NCI-H2196 treated with DMSO at 0.1 percent for 48 hours (cell line): ENCODE measurements around the gene DUS1L.

ENCODE experiments used
- DNase-seq: peaks from one replicate; lab custom pipeline; 2025; ENCODE audit not compliant: unreplicated experiment; lab: John Stamatoyannopoulos, UW

The DUS1L gene

GRCh38 chr17:82056729-82057621 lies 8.6 kb downstream of the DUS1L start:
- no peak for DNase-seq

GRCh38 chr17:82055965-82056728 lies 9.5 kb downstream of the DUS1L start:
- no peak for DNase-seq

- no peak for DNase-seq
Measured at GRCh38 chr17:82055023-82055964, 10.3 kb downstream of the DUS1L start.

- no peak for DNase-seq
Measured at GRCh38 chr17:82054351-82055022, 11.1 kb downstream of the DUS1L start.

- DNase-seq, result no peak
Measured at GRCh38 chr17:82053556-82054263, 11.9 kb downstream of the DUS1L start.

- no peak for DNase-seq
Measured at GRCh38 chr17:82053130-82053529, 12.5 kb downstream of the DUS1L start.

GRCh38 chr17:82052638-82053059 lies 13.0 kb downstream of the DUS1L start:
- DNase-seq, result no peak

GRCh38 chr17:82051776-82052637 lies 13.6 kb downstream of the DUS1L start, which contains the start of the genes GPS1 and RFNG:
Gene GPS1 (plus strand): TSS chr17:82051898. CDS start chr17:82051932, 34 bp downstream.
Gene RFNG (minus strand): TSS chr17:82051811. CDS start chr17:82051766, 45 bp downstream.
- peak; percentile 75 for DNase-seq

- DNase-seq, result no peak
Measured at GRCh38 chr17:82050761-82051641, 14.6 kb downstream of the DUS1L start.

GRCh38 chr17:82050152-82050760 lies 15.3 kb downstream of the DUS1L start:
- DNase-seq, result no peak

- DNase-seq, result no peak
Measured at GRCh38 chr17:82049521-82049971, 16.1 kb downstream of the DUS1L start.

GRCh38 chr17:82049106-82049505 lies 16.5 kb downstream of the DUS1L start:
- no peak for DNase-seq

GRCh38 chr17:82048571-82048971 lies 17.0 kb downstream of the DUS1L start:
- DNase-seq, result no peak

GRCh38 chr17:82047914-82048570 lies 17.6 kb downstream of the DUS1L start:
- DNase-seq, result no peak

- DNase-seq, result no peak
Measured at GRCh38 chr17:82047379-82047778, 18.2 kb downstream of the DUS1L start.

- no peak for DNase-seq
Measured at GRCh38 chr17:82046903-82047302, 18.7 kb downstream of the DUS1L start.
